ENCODE data around the gene MPG. TPM values are rescaled to one million over a fixed set of nuclear protein-coding genes. Genes with fewer than 3 reads are reported as not detected.

Gene MPG
- total RNA-seq, 1 experiment from 2014 or later, result 62.8 TPM

DNA sequence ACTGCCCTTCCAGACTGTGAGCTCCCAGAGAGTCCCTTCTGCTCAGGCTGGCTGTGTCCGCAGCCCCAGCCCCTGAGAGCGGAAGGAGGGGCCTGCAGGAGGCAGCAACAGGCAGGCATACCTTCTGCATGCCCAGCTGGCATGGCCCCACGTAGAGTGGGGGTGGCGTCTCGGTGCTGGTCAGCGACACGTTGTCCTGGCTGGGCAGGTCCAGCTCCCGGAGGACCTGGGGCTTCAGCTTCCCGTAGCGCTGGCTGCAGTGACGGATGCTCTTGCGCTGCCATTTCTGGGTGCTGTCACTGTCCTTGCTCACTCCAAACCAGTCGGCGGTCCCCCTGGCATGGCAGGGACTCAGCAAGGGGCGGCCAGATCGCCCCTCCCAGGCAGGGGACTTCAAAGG is 14.6 kb upstream of the MPG start:
- POLR2A ChIA-PET, result interaction anchor here (1.6 kb wide), 1 partner anchor 10 kb away, joined by 4 read pairs; the partner anchor contains the start of genes POLR3K and SNRNP25
- DNase-seq (ENCODE audit: unreplicated experiment), result no peak
- H3K27ac Mint-ChIP-seq (ENCODE audit: low read depth, unreplicated experiment), result no peak overlapping the region
- H3K9me3 Mint-ChIP-seq (ENCODE audit: unreplicated experiment), result no peaks in the 10 kb centered on the region
- H3K27me3 Mint-ChIP-seq (ENCODE audit: insufficient read depth, unreplicated experiment), result no peaks in the 10 kb centered on the region
- intact Hi-C loops (cut with micrococcal nuclease), result no loop called here
- H3K36me3 Mint-ChIP-seq (ENCODE audit: insufficient read depth, unreplicated experiment), result peaks cover 24% of the 10 kb centered on the region
- no peaks in the 10 kb centered on the region for H3K4me1 Mint-ChIP-seq (ENCODE audit: insufficient read depth, unreplicated experiment)
- BruUV-seq (replicated peaks), result no TSS peak
- H3K4me3 Mint-ChIP-seq (ENCODE audit: unreplicated experiment), result no peak overlapping the region
- TF ChIP-seq, protein P1, sequence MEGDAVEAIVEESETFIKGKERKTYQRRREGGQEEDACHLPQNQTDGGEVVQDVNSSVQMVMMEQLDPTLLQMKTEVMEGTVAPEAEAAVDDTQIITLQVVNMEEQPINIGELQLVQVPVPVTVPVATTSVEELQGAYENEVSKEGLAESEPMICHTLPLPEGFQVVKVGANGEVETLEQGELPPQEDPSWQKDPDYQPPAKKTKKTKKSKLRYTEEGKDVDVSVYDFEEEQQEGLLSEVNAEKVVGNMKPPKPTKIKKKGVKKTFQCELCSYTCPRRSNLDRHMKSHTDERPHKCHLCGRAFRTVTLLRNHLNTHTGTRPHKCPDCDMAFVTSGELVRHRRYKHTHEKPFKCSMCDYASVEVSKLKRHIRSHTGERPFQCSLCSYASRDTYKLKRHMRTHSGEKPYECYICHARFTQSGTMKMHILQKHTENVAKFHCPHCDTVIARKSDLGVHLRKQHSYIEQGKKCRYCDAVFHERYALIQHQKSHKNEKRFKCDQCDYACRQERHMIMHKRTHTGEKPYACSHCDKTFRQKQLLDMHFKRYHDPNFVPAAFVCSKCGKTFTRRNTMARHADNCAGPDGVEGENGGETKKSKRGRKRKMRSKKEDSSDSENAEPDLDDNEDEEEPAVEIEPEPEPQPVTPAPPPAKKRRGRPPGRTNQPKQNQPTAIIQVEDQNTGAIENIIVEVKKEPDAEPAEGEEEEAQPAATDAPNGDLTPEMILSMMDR (IDR thresholded peaks at IDR 0.05; ENCODE audit: unreplicated experiment), result no peak
- CTCF ChIA-PET, result interaction anchor here (1.4 to 3.5 kb wide), 3 partner anchors 10 to 33 kb away, joined by 7 to 89 read pairs (median 10); partner anchors contain the start of genes POLR3K and SNRNP25

DNA sequence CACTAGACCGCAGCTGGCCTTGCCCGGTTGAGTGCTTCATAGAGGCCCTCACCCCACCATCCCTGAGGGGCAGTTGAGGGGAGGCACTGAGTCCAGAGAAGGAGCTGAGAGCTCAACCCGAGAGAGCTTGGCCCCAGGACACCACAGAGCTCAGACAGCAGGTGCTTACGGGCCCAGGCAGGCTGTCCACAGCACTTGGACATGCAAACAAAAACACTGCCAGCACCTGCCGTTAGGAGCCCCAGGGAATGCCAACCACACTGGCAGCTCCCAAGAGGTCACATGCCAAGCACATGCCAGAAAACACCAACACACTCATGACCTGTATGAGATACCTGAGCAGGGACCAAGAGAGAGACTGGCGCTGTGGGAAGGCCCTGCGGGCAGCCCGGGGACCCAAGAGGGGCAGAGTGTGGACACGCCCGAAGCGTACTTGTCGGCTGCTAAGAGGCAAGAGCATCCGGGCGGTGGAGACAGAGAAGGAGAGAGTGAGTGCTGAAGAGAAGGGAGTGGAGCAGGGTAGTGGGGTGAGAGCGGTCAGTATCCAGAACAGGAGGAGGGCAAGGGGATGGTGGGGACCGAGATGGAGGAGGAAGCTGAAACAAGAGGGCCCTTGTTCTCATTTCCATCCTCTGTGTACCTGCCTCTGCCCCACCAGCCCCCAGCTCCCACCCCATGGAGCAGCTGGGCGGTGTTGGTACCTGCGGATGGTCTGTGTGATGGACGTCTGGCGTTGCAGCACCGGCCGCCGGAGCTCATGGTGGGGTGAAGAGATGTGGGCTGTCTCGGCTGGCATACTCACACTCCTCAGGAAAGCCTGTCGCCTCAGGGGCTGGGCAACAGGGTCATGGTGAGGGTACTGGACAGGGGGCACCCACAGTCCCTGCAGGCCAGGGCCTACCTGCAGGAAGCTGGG is 13.8 kb upstream of the MPG start:
- H3K27ac Mint-ChIP-seq (ENCODE audit: low read depth, unreplicated experiment), result no peak overlapping the region
- H3K4me1 Mint-ChIP-seq (ENCODE audit: insufficient read depth, unreplicated experiment), result no peaks in the 10 kb centered on the region
- intact Hi-C loops (cut with micrococcal nuclease), result no loop called here
- CTCF ChIA-PET, result interaction anchor here (0.6 to 4.1 kb wide), 11 partner anchors 8 to 1367 kb away, joined by 3 to 89 read pairs (median 11); partner anchors contain the start of genes MPG, PERCC1, POLR3K and SNRNP25
- peaks cover 19% of the 10 kb centered on the region for H3K36me3 Mint-ChIP-seq (ENCODE audit: insufficient read depth, unreplicated experiment)
- TF ChIP-seq, protein P1 (IDR thresholded peaks at IDR 0.05; ENCODE audit: unreplicated experiment), result no peak
- DNase-seq (ENCODE audit: unreplicated experiment), result no peak
- H3K27me3 Mint-ChIP-seq (ENCODE audit: insufficient read depth, unreplicated experiment), result no peaks in the 10 kb centered on the region
- H3K4me3 Mint-ChIP-seq (ENCODE audit: unreplicated experiment), result no peak overlapping the region
- no peaks in the 10 kb centered on the region for H3K9me3 Mint-ChIP-seq (ENCODE audit: unreplicated experiment)
- POLR2A ChIA-PET, result interaction anchor here (1.1 to 1.6 kb wide), 2 partner anchors 11 kb away, joined by 3 to 4 read pairs; partner anchors contain the start of genes POLR3K and SNRNP25
- BruUV-seq (replicated peaks), result no TSS peak

DNA sequence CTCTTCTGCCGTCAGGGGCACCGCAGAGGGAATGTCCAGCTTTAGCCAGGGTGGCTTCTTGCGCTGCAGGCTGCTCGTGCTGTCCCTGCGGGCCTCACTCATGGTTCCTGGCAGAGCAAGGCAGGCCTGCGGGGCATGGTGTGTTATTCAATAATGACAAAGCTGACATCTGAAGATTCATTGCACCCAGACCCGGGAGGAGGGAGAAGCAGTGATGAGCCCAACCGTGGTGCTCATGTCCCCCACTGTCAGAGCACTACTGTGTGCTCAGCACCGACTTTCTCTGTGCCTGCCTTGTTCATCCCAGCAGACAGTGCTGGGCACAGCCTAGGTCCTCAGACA is 13.1 kb upstream of the MPG start:
- Mint-ChIP-seq H3K27ac (ENCODE audit: low read depth, unreplicated experiment) (no peak overlapping the region), H3K9me3 (ENCODE audit: unreplicated experiment) (no peaks in the 10 kb centered on the region), H3K27me3 (ENCODE audit: insufficient read depth, unreplicated experiment) (no peaks in the 10 kb centered on the region), H3K4me1 (ENCODE audit: insufficient read depth, unreplicated experiment) (no peaks in the 10 kb centered on the region), H3K4me3 (ENCODE audit: unreplicated experiment) (no peak overlapping the region), H3K36me3 (ENCODE audit: insufficient read depth, unreplicated experiment) (peaks cover 15% of the 10 kb centered on the region)
- BruUV-seq (replicated peaks), result no TSS peak
- intact Hi-C loops (cut with micrococcal nuclease), result loop anchor here (1.0 kb wide), 3 partner anchors 32 to 297 kb away; no protein-coding TSS in a partner anchor
- POLR2A ChIA-PET, result interaction anchor here (1.1 to 1.2 kb wide), 2 partner anchors 11 to 34 kb away, joined by 3 to 6 read pairs; partner anchors contain the start of genes POLR3K and SNRNP25
- no peak for DNase-seq (ENCODE audit: unreplicated experiment)
- TF ChIP-seq, protein P1 (IDR thresholded peaks at IDR 0.05; ENCODE audit: unreplicated experiment), result no peak
- CTCF ChIA-PET, result interaction anchor here (0.6 to 4.1 kb wide), 14 partner anchors 8 to 297 kb away, joined by 3 to 89 read pairs (median 10); partner anchors contain the start of genes MPG, POLR3K and SNRNP25

DNA sequence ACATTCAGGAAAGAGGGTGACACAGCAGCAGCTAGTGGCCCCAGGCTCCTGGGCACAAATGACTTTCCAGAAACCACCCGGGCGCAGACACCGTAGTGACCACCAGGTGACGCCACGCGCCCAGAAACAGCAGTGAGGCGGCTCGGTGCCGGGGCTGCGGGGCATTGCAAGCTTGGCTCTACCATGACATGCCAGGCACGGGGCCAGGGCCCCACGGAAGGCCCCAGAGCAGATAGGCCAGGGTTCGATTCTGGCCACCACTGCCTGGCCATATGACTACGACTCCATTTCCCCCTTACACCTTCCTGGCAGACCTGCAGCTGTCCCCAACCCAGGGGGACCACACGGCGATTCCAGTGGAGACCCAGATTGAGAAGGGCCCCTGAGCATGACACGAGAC is 12.3 kb upstream of the MPG start:
- H3K27ac Mint-ChIP-seq (ENCODE audit: low read depth, unreplicated experiment), result no peak overlapping the region
- peaks cover 6% of the 10 kb centered on the region for H3K36me3 Mint-ChIP-seq (ENCODE audit: insufficient read depth, unreplicated experiment)

More for the DNA sequence above, 12.3 kb upstream of the MPG start:
- ChIA-PET POLR2A (interaction anchor here (0.6 to 2.2 kb wide), 5 partner anchors 12 to 52 kb away, joined by 3 to 8 read pairs (median 6); partner anchors contain the start of genes MPG, POLR3K and SNRNP25), CTCF (interaction anchor here (0.6 to 4.1 kb wide), 22 partner anchors 9 to 432 kb away, joined by 3 to 89 read pairs (median 5); partner anchors contain the start of gene MPG)
- BruUV-seq (replicated peaks), result no TSS peak
- Mint-ChIP-seq H3K27me3 (ENCODE audit: insufficient read depth, unreplicated experiment) (no peaks in the 10 kb centered on the region), H3K4me1 (ENCODE audit: insufficient read depth, unreplicated experiment) (no peaks in the 10 kb centered on the region), H3K4me3 (ENCODE audit: unreplicated experiment) (no peak overlapping the region), H3K9me3 (ENCODE audit: unreplicated experiment) (no peaks in the 10 kb centered on the region)
- intact Hi-C loops (cut with micrococcal nuclease), result loop anchor here (1.0 kb wide), 3 partner anchors 32 to 297 kb away; no protein-coding TSS in a partner anchor
- DNase-seq (ENCODE audit: unreplicated experiment), result peak; percentile 76
- TF ChIP-seq, protein P1 (IDR thresholded peaks at IDR 0.05; ENCODE audit: unreplicated experiment), result peak; percentile 98

Measured in MCF 10A (cell line).